K562 (cell line): ENCODE measurements around the gene LAPTM5. TPM values are rescaled to one million over a fixed set of nuclear protein-coding genes. Genes with fewer than 3 reads are reported as not detected.
A peak's percentile ranks its signal among the peaks of the same experiment; 100 is the strongest.

Experiments used
- ATAC-seq: fragments of 200-7000 bp; cut with Tn5 transposase; 3 replicates; pipeline ENCODE4 v1.9.1; 2020; ENCODE audit warnings: moderate library complexity
- BruUV-seq: library from RNA; stranded (reverse); fragments of 400-500 nt; replicated peaks from 2 replicates; lab custom pipeline; 2021; lab: Mats Ljungman, UMichigan
- CTCF ChIA-PET: fragments of 300-600 bp; formaldehyde crosslinking; extraction: SDS; loops from one replicate; lab custom pipeline; 2021; ENCODE audit warnings: low intra/inter-chr PET ratio; lab: Yijun Ruan, JAX
- POLR2A ChIA-PET: fragments of 300-600, 350-650 bp; sonication (Branson Sonifier 250); formaldehyde crosslinking; extraction: SDS; loops from one replicate; lab custom pipeline; 2021; ENCODE audit warnings: antibody characterized with exemption, inconsistent platforms; lab: Yijun Ruan, JAX
- DNase-seq, 4 experiments: peaks; one replicate each; pipeline versions ENCODE4 v3.0.0 to v3.0.0-alpha.2; 2011 to 2018; ENCODE audit warnings: low spot score in 3 of 4, mixed read lengths in 3 of 4; ENCODE audit errors: extremely low read depth in 1 of 4
- FAIRE-seq: peaks from 2 replicates; lab custom pipeline; 2011; peaks lifted over from hg19 to GRCh38; lab: Jason Lieb, UNC
- H2AFZ ChIP-seq: 2 replicates; pipeline ENCODE4 v1.6.0; 2011; ENCODE audit warnings: low read depth, low read length, control low read depth, inconsistent platforms
- H3K27ac ChIP-seq: fragments of 200-600 bp; 3 replicates; pipeline ENCODE4 v1.8.0; 2011; ENCODE audit warnings: low read depth, mild to moderate bottlenecking, control low read depth, inconsistent platforms, low read length, moderate library complexity, mixed read lengths; ENCODE audit errors: extremely low read depth
- H3K27me3 ChIP-seq, 2 experiments: fragments of 300-600 bp in 1 of 2; 2 replicates in 1 of 2; 3 replicates in 1 of 2; pipeline versions ENCODE4 v1.6.0 to v1.8.0; 2011; ENCODE audit warnings: inconsistent platforms in 2 of 2, low read length in 2 of 2, mild to moderate bottlenecking in 1 of 2, mixed read lengths in 1 of 2, moderate library complexity in 1 of 2; ENCODE audit not compliant: control insufficient read depth in 2 of 2, insufficient read depth in 2 of 2
- H3K36me3 ChIP-seq: fragments of 300-600 bp; 3 replicates; pipeline ENCODE4 v1.8.0; 2011; ENCODE audit warnings: mild to moderate bottlenecking, low read length, inconsistent platforms; ENCODE audit not compliant: control insufficient read depth, insufficient read depth
- H3K4me1 ChIP-seq, 2 experiments: fragments of 200-600 bp in 1 of 2; replicated peaks in 1 of 2; 2 replicates in 1 of 2; 3 replicates in 1 of 2; pipeline versions ENCODE4 v1.5.1 to v1.8.0; 2011; ENCODE audit warnings: inconsistent platforms in 2 of 2, low read length in 2 of 2, mild to moderate bottlenecking in 1 of 2, mixed read lengths in 1 of 2, moderate library complexity in 1 of 2; ENCODE audit not compliant: control insufficient read depth in 2 of 2, insufficient read depth in 2 of 2
- H3K4me2 ChIP-seq: 2 replicates; pipeline ENCODE4 v1.6.1; 2011; ENCODE audit warnings: low read length, control low read depth, inconsistent platforms, mixed read lengths; ENCODE audit not compliant: insufficient read depth
- H3K4me3 ChIP-seq: fragments of 200-600 bp; sonication (generic), shearing (Covaris generic); 2 replicates; pipeline ENCODE4 v1.5.1; 2016; ENCODE audit warnings: control low read depth, inconsistent platforms
- H3K79me2 ChIP-seq: fragments of 200-600 bp; 3 replicates; pipeline ENCODE4 v1.8.0; 2011; ENCODE audit warnings: low read length, inconsistent platforms; ENCODE audit not compliant: control insufficient read depth, insufficient read depth
- H3K9ac ChIP-seq, 2 experiments: 2 replicates each; pipeline versions ENCODE4 v1.6.0 to v1.6.1; 2011; ENCODE audit warnings: low read depth in 2 of 2, low read length in 2 of 2, control low read depth in 1 of 2, inconsistent platforms in 1 of 2, mild to moderate bottlenecking in 1 of 2, mixed read lengths in 1 of 2; ENCODE audit not compliant: insufficient read depth in 1 of 2
- H3K9me1 ChIP-seq: one replicate; pipeline ENCODE4 v1.6.0; 2011; ENCODE audit warnings: inconsistent platforms, mild to moderate bottlenecking, low read length, moderate library complexity; ENCODE audit not compliant: control insufficient read depth, insufficient read depth
- H3K9me3 ChIP-seq: replicated peaks from 2 replicates; pipeline ENCODE4 v1.5.1; 2011; ENCODE audit warnings: low read depth, low read length, inconsistent platforms; ENCODE audit not compliant: control insufficient read depth, insufficient read depth
- H4K20me1 ChIP-seq: replicated peaks from 2 replicates; pipeline ENCODE4 v1.6.1; 2011; ENCODE audit warnings: low read length, inconsistent platforms, mixed read lengths; ENCODE audit not compliant: control insufficient read depth, insufficient read depth
- CTBP1 ChIP-seq: fragments of 450-650 bp; IDR thresholded peaks from 2 replicates; pipeline ENCODE4 v1.6.1; 2016; ENCODE audit warnings: borderline replicate concordance
- DNMT1 ChIP-seq: fragments of 450-650 bp; IDR thresholded peaks from 2 replicates; pipeline ENCODE4 v1.6.1; 2016; ENCODE audit warnings: antibody characterized with exemption, mild to moderate bottlenecking
- ESRRA ChIP-seq: fragments of 450-650 bp; IDR thresholded peaks from 2 replicates; pipeline ENCODE4 v1.6.1; 2014; ENCODE audit warnings: low read depth, mild to moderate bottlenecking, moderate library complexity, borderline replicate concordance
- HDAC8 ChIP-seq: fragments of 450-650 bp; IDR thresholded peaks from 2 replicates; pipeline ENCODE4 v1.6.1; 2016; ENCODE audit warnings: mild to moderate bottlenecking, missing genetic modification characterization, moderate library complexity, missing compliant biosample characterization
- IRF2 ChIP-seq: sonication (generic); formaldehyde crosslinking; IDR thresholded peaks from 2 replicates; pipeline ENCODE4 v1.8.1; 2022; ENCODE audit warnings: mild to moderate bottlenecking, missing genetic modification reagents
- MEIS2 ChIP-seq: fragments of 450-650 bp; IDR thresholded peaks from 2 replicates; pipeline ENCODE4 v1.6.1; 2014; ENCODE audit warnings: mild to moderate bottlenecking; ENCODE audit not compliant: partially characterized antibody
- NBN ChIP-seq: fragments of 450-650 bp; IDR thresholded peaks from 2 replicates; pipeline ENCODE4 v1.6.1; 2016; ENCODE audit warnings: low read depth, mild to moderate bottlenecking
- PHF8 ChIP-seq: fragments of 200-600 bp; sonication (generic); IDR thresholded peaks from 2 replicates; pipeline ENCODE4 v1.6.1; 2012; ENCODE audit warnings: mixed run types, mild to moderate bottlenecking, inconsistent platforms, low read length, moderate library complexity, borderline replicate concordance
- STAT5B ChIP-seq: fragments of 250-450 bp; sonication (Bioruptor Pico); IDR thresholded peaks from 2 replicates; pipeline ENCODE4 v1.8.0; 2021; ENCODE audit warnings: mild to moderate bottlenecking, inconsistent platforms
- TAF7 ChIP-seq: fragments of 450-650 bp; IDR thresholded peaks from 2 replicates; pipeline ENCODE4 v1.6.1; 2016; ENCODE audit warnings: missing genetic modification characterization, missing compliant biosample characterization
- ZFP36 ChIP-seq: fragments of 150-350 bp; IDR thresholded peaks from 2 replicates; pipeline ENCODE4 v1.6.1; 2018; ENCODE audit warnings: low read length, low read depth; ENCODE audit not compliant: partially characterized antibody
- ZNF354B ChIP-seq: fragments of 250-450 bp; sonication (Bioruptor Pico); IDR thresholded peaks from 2 replicates; pipeline ENCODE4 v1.4.0; 2020
- ZNF717 ChIP-seq: fragments of 250-450 bp; sonication (Bioruptor Pico); IDR thresholded peaks from 2 replicates; pipeline ENCODE4 v1.5.0; 2021
- ZNF76 ChIP-seq: fragments of 250-450 bp; sonication (Bioruptor Pico); IDR thresholded peaks from 2 replicates; pipeline ENCODE4 v1.4.0; 2020; ENCODE audit warnings: mild to moderate bottlenecking, moderate library complexity, borderline replicate concordance
- WGBS: fragments of 100-300 bp; shearing (Covaris generic); methylation state at CpG from one replicate; pipeline ENCODE4 v1.1.6; 2016; ENCODE audit warnings: low coverage, mixed read lengths; ENCODE audit not compliant: insufficient coverage; ENCODE audit errors: missing lambda C conversion rate; 5-methylcytosine and 5-hydroxymethylcytosine counted together
- in situ Hi-C: fragments of 300-500 bp; cut with MboI; formaldehyde crosslinking; loops from 4 replicates; pipeline ENCODE4 v1.15.0; 2018; ENCODE audit warnings: inconsistent platforms, mixed read lengths
- intact Hi-C: fragments of 100-400 bp; cut with micrococcal nuclease; formaldehyde crosslinking; loops from 2 replicates; pipeline ENCODE4 v1.14.2; 2022
- polyA plus RNA-seq, 8 experiments: library from polyadenylated mRNA; depleted of rRNA in 4 of 8; stranded (reverse) in 5 of 8; unstranded in 3 of 8; fragments of >200 nt; fragmentation: Nextera tagmentation in 2 of 8; fragmentation: Illumina TruSeq in 1 of 8; extraction: Ambion mirVana in 2 of 8; extraction: Trizol in 1 of 8; gene quantifications; 2 replicates each; pipeline versions ENCODE4 v1.2.1 to v1.2.3, GENCODE V29; 2011 to 2014; ENCODE audit warnings: inconsistent platforms in 1 of 8, missing spikeins in 1 of 8
- total RNA-seq, 7 experiments: library from RNA; depleted of rRNA in 6 of 7; stranded (reverse); fragments of >200 nt in 6 of 7; fragmentation: Illumina TruSeq in 2 of 7; extraction: Trizol in 2 of 7; gene quantifications; 2 replicates each; pipeline versions ENCODE4 v1.2.1 to v1.2.3, GENCODE V29; 2011 to 2021; ENCODE audit warnings: low replicate concordance in 1 of 7
- TF ChIP-seq, protein P1 (sequence below), 2 experiments: fragments of 450-650 bp; IDR thresholded peaks; 2 replicates each; pipeline ENCODE4 v1.6.1; 2016; ENCODE audit warnings: mild to moderate bottlenecking in 2 of 2, borderline replicate concordance in 1 of 2, low read depth in 1 of 2, moderate library complexity in 1 of 2

The LAPTM5 gene
- total and polyA plus RNA-seq, 9 of the 15 experiments (the other 6 are each of a cell fraction or from before 2014, with no cell fraction given) = 2.4 to 47.3 (median 20.3) TPM

DNA sequence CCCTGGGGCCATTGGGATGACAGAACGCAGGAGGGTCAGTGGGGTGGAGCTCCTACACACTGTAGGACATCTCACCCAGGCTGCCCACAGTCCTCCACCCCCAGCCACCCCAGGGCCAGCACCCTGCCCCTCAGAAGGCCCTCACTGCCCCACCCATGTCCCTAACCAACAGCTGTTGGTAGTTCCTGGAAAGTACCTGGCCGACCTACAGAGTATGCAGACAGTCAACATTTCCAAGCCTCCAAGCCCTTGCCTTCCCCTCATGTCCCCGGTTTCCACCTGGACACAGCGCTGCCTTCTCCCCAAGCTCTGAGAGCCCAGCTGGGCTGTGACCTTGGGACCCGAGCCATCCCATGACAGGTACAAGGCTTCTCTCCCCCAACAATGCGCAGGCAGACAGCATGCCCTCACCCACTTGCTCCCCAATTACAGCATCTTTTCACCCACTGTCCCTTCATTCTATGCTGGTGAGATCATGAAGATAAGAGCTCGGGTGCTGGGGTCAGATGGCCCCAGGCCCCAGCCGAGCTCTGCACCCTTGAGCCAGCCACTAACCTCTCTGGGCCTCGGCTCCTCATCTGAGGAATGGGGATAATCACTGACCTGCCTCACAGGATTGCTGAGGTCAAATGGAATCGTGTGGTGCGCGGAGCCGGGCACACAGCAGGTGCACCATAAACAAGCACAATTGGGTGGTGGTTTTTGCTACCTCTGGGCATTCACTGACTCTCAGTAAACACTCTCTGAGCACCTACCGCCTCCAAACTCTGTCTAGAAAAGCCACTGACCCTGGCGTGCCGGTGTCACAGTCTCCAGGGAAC, 11.2 kb downstream of the LAPTM5 start:
- Histone ChIP-seq H3K27ac (peak overlapping the region; percentile 14; the same call in 1 of the 3 replicates), H3K27me3 (no peaks in the 10 kb centered on the region), H3K4me3 (no peak overlapping the region), H3K4me2 (no peak overlapping the region), H4K20me1 (no peaks in the 10 kb centered on the region), H2AFZ (peak overlapping the region; percentile 82), H3K4me1 (peaks cover 48 to 61% of the 10 kb centered on the region in 2 experiments), H3K79me2 (no peaks in the 10 kb centered on the region; the same call in 2 of the 3 replicates), H3K9me3 (no peaks in the 10 kb centered on the region), H3K9me1 (peaks cover 2% of the 10 kb centered on the region), H3K9ac (peak overlapping the region in 1 of 2 experiments; percentile 65; a peak in 2 of 4 replicates), H3K36me3 (no peaks in the 10 kb centered on the region)
- no peak for DNase-seq
- 79% methylated on average over 16 of the region's 16 CpGs for WGBS
- POLR2A ChIA-PET = interaction anchor here (0.7 to 2.0 kb wide), 3 partner anchors 14 to 22 kb away, joined by 3 to 7 read pairs (median 3); no protein-coding TSS in a partner anchor
- in situ Hi-C loops = no loop called here
- no peak for FAIRE-seq
- peak; percentile 9 for ATAC-seq
- BruUV-seq = no TSS peak
- intact Hi-C loops = no loop called here
- CTCF ChIA-PET = no interaction called here
- TF ChIP-seq ESRRA (peak; percentile 28; the same call in 1 of the 2 replicates), PHF8 (no peak), TAF7 (tag) (no peak), IRF2 (CRISPR knock-in tag) (no peak), MEIS2 (no peak), ZNF76 (0 out of 2 replicates have a peak, but pooled peaks have one; percentile 25), HDAC8 (tag) (no peak), NBN (no peak), DNMT1 (no peak), CTBP1 (no peak), ZFP36 (peak; percentile 31), STAT5B (CRISPR knock-in tag) (no peak), ZNF354B (no peak), ZNF717 (no peak)
- TF ChIP-seq, protein P1, sequence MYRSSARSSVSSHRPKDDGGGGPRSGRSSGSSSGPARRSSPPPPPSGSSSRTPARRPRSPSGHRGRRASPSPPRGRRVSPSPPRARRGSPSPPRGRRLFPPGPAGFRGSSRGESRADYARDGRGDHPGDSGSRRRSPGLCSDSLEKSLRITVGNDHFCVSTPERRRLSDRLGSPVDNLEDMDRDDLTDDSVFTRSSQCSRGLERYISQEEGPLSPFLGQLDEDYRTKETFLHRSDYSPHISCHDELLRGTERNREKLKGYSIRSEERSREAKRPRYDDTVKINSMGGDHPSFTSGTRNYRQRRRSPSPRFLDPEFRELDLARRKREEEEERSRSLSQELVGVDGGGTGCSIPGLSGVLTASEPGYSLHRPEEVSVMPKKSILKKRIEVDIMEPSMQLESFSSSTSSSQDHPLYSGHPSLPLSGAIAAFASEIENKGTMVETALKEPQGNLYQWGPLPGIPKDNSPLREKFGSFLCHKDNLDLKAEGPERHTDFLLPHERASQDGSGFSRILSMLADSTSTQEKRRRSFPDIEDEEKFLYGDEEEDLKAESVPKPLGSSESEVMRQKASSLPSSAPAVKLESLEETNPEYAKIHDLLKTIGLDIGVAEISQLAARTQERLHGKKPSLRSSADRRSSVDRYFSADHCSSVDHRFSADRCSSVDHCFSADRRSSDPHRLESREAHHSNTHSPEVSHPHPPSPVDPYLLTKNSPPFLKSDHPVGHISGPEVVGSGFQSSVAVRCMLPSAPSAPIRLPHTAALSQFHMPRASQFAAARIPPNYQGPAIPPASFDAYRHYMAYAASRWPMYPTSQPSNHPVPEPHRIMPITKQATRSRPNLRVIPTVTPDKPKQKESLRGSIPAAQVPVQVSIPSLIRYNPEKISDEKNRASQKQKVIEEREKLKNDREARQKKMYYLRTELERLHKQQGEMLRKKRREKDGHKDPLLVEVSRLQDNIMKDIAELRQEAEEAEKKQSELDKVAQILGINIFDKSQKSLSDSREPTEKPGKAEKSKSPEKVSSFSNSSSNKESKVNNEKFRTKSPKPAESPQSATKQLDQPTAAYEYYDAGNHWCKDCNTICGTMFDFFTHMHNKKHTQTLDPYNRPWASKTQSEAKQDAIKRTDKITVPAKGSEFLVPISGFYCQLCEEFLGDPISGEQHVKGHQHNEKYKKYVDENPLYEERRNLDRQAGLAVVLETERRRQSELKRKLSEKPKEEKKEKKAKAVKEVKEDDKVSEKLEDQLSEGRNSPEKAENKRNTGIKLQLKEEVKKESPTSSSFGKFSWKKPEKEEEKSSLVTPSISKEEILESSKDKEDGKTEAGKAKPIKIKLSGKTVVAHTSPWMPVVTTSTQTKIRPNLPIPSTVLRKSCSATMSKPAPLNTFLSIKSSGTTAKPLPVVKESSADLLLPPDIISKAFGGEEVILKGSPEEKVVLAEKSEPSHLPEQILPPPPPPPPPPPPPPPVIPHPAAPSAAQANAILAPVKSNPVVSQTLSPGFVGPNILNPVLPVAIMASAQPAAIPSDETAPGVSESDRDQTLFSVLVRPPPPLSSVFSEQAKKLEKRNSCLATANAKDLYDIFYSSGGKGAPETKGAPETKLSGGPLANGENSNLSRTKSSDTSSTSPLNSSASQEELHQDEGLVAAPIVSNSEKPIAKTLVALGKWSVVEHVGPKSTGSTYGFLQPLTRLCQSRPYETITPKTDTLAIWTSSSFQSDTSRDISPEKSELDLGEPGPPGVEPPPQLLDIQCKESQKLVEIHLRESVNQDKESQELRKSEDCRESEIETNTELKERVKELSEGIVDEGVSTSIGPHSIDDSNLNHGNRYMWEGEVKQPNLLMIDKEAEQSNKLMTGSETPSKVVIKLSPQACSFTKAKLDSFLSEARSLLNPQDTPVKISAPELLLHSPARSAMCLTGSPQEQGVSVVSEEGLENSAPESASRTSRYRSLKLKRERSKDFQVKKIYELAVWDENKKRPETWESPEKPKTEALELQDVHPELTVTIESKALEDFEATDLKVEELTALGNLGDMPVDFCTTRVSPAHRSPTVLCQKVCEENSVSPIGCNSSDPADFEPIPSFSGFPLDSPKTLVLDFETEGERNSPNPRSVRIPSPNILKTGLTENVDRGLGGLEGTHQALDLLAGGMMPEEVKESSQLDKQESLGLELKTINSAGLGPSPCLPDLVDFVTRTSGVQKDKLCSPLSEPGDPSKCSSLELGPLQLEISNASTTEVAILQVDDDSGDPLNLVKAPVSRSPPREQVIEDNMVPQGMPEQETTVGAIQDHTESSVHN (IDR thresholded peaks at IDR 0.05; ENCODE audit: borderline replicate concordance in 1 of 2, low read depth in 1 of 2) = no peak
